Testis (tissue), 5 donors: Measurements from ENCODE around the gene GCNT4. TPM values are rescaled to one million over a fixed set of nuclear protein-coding genes. Genes with fewer than 3 reads are reported as not detected.
"Not testable (repeated sequence)": the region's sequence is repeated elsewhere in the genome, so short reads cannot be mapped to it uniquely, and the experiment has no call there.

Experiments
- DNase-seq: peaks from one replicate; pipeline ENCODE4 v3.0.0-alpha.2; 2019
- H3K27ac ChIP-seq, 2 donors: fragments of 200-600 bp; sonication (generic); one replicate each; pipeline ENCODE4 v1.5.1; 2019
- H3K27me3 ChIP-seq: fragments of 200-600 bp; sonication (generic); one replicate; pipeline ENCODE4 v1.5.1; 2019
- H3K36me3 ChIP-seq: fragments of 200-600 bp; sonication (generic); one replicate; pipeline ENCODE4 v1.5.1; 2017; ENCODE audit warnings: low read depth; ENCODE audit errors: missing control alignments
- H3K4me1 ChIP-seq: fragments of 200-600 bp; sonication (generic); one replicate; pipeline ENCODE4 v1.5.1; 2019
- H3K4me3 ChIP-seq, 2 donors: fragments of 200-600 bp; sonication (generic); one replicate each; pipeline ENCODE4 v1.5.1; 2017 to 2019
- H3K9me3 ChIP-seq: fragments of 200-600 bp; sonication (generic); one replicate; pipeline ENCODE4 v1.5.1; 2017
- POLR2A ChIP-seq: fragments of 450-650 bp; IDR thresholded peaks from one replicate; pipeline ENCODE4 v1.6.1; 2017; ENCODE audit warnings: antibody characterized with exemption, mild to moderate bottlenecking, moderate library complexity
- WGBS, 2 donors: methylation state at CpG; one replicate each; pipeline ENCODE4 v1.1.5; 2018; 5-methylcytosine and 5-hydroxymethylcytosine counted together
- intact Hi-C: fragments of 100-400 bp; cut with DNase I; formaldehyde crosslinking; loops from one replicate; pipeline ENCODE4 v1.15.1; 2023; ENCODE audit warnings: low total_unique reads
- long read RNA-seq, 2 donors: transcript quantifications; one replicate each; lab custom pipeline, GENCODE V29; 2026
- polyA plus RNA-seq: library from polyadenylated mRNA; stranded (reverse); fragments of 350-450 nt; fragmentation: Illumina TruSeq; extraction: RNeasy Lipid Tissue Mini Kit (QIAGEN cat#74804); gene quantifications from one replicate; pipeline ENCODE4 v1.2.3, GENCODE V29; 2014; ENCODE audit warnings: low read depth, low replicate concordance; ENCODE audit not compliant: insufficient read depth
- total RNA-seq, 2 donors: library from RNA; depleted of rRNA; stranded (reverse); fragments of >200 nt; gene quantifications; one replicate each; pipeline ENCODE4 v1.2.3, GENCODE V29; 2016
- TF ChIP-seq, protein P1 (sequence below), 3 experiments: fragments of 450-650 bp in 2 of 3; fragments of 200-600 bp in 1 of 3; sonication (generic) in 1 of 3; IDR thresholded peaks; one replicate each; pipeline ENCODE4 v1.5.1; 2016 to 2019; ENCODE audit warnings: antibody characterized with exemption in 3 of 3, mild to moderate bottlenecking in 2 of 3, moderate library complexity in 1 of 3

GCNT4 gene, protein sequence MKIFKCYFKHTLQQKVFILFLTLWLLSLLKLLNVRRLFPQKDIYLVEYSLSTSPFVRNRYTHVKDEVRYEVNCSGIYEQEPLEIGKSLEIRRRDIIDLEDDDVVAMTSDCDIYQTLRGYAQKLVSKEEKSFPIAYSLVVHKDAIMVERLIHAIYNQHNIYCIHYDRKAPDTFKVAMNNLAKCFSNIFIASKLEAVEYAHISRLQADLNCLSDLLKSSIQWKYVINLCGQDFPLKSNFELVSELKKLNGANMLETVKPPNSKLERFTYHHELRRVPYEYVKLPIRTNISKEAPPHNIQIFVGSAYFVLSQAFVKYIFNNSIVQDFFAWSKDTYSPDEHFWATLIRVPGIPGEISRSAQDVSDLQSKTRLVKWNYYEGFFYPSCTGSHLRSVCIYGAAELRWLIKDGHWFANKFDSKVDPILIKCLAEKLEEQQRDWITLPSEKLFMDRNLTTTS
- total RNA-seq: 1 to 10 TPM; 1.8 to 2.7 TPM
- 2.8 TPM for polyA plus RNA-seq
- long read RNA-seq, donor 1, full-length matches to known transcripts: 5 of 5 reads
- long read RNA-seq, donor 1, partial matches to known transcripts: 0 of 5 reads
- long read RNA-seq, donor 1, other reads (novel, unspliced or antisense): 0 of 5 reads
- long read RNA-seq, donor 2, full-length matches to known transcripts: 5 of 5 reads
- long read RNA-seq, donor 2, partial matches to known transcripts: 0 of 5 reads
- long read RNA-seq, donor 2, other reads (novel, unspliced or antisense): 0 of 5 reads

DNA sequence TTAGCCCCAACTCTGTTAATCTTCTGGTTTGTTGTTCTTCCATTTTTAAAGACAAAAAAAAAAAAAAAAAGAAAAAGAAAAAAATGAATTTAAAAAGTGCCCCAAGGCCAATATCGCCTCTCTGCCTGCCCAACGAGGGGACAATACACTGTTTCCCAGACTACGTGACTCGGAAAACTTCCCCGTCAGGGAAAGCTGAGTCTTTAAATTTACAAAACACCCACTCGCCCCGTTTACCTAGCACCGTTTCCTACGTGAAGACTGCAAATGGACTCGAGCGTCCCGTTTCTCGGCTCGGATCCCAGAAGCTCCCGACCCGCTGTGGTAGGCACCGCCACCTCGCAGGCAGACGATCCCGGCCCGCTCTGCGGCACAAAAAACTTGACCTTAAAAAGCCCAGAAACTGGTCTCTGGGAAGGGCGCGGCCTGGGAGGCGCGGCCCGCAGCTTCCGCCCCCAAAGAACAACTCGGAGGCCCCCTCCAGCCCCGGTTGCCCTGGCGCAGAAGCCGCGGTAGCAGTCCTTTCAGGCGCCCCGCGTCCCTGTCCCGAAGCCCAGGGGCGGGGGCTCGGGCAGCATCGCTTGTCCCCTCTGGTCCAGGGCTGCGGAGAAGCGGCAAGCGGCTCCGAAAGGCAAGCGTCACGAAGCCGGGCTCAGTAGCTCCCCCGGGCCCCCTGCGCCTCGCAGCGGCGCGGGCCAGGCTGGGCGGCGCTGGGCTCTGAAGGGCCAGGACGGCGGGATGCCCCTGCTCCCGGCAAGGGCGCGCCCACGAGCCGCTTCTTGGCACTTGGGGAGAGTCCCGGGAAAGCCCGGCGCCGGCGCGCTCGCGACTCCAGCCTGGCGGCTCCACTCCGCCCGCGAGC is at the start of gene GCNT4:
TSS of gene GCNT4 (minus strand) at position 367 of the 862 bp plus-strand sequence. CDS start 22,521 bp downstream, outside the sequence.
- Histone ChIP-seq H3K4me1 (peaks cover 31% of the 10 kb centered on the region), H3K36me3 (no peaks in the 10 kb centered on the region), H3K27ac (peak within 1 kb of the TSS; percentile 89 to 97), H3K4me3 (peak within 1 kb of the TSS; percentile 68 to 75), H3K9me3 (no peaks in the 10 kb centered on the region), H3K27me3 (no peaks in the 10 kb centered on the region)
- WGBS, 2 donors: 1% methylated on average over 12 to 73 of the region's 74 CpGs
- intact Hi-C loops: no loop called here
- TF ChIP-seq, protein P1, sequence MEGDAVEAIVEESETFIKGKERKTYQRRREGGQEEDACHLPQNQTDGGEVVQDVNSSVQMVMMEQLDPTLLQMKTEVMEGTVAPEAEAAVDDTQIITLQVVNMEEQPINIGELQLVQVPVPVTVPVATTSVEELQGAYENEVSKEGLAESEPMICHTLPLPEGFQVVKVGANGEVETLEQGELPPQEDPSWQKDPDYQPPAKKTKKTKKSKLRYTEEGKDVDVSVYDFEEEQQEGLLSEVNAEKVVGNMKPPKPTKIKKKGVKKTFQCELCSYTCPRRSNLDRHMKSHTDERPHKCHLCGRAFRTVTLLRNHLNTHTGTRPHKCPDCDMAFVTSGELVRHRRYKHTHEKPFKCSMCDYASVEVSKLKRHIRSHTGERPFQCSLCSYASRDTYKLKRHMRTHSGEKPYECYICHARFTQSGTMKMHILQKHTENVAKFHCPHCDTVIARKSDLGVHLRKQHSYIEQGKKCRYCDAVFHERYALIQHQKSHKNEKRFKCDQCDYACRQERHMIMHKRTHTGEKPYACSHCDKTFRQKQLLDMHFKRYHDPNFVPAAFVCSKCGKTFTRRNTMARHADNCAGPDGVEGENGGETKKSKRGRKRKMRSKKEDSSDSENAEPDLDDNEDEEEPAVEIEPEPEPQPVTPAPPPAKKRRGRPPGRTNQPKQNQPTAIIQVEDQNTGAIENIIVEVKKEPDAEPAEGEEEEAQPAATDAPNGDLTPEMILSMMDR (IDR thresholded peaks at IDR 0.05): no peak
- no peak for TF ChIP-seq POLR2A
- DNase-seq: peak; percentile 67

GRCh38 chr5:75095956-75096355 is 43.6 kb upstream of the GCNT4 start:
- H3K4me3 ChIP-seq, H3K4me1 ChIP-seq, H3K36me3 ChIP-seq, H3K9me3 ChIP-seq, H3K27ac ChIP-seq, intact Hi-C loops, DNase-seq, H3K27me3 ChIP-seq: not testable (repeated sequence)
- 69 to 81% methylated on average over 3 of the region's 3 CpGs for WGBS, 2 donors

GRCh38 chr5:75091597-75091996 is 39.2 kb upstream of the GCNT4 start:
- TF ChIP-seq, protein P1 (IDR thresholded peaks at IDR 0.05): no peak
- TF ChIP-seq POLR2A: no peak
- WGBS, 2 donors: 67 to 74% methylated on average over 3 of the region's 3 CpGs
- H3K9me3 ChIP-seq: no peaks in the 10 kb centered on the region
- no peak overlapping the region for H3K27ac ChIP-seq
- H3K4me1 ChIP-seq: no peaks in the 10 kb centered on the region
- intact Hi-C loops: no loop called here
- no peak overlapping the region for H3K4me3 ChIP-seq
- H3K36me3 ChIP-seq: no peaks in the 10 kb centered on the region
- no peaks in the 10 kb centered on the region for H3K27me3 ChIP-seq
- no peak for DNase-seq

DNA sequence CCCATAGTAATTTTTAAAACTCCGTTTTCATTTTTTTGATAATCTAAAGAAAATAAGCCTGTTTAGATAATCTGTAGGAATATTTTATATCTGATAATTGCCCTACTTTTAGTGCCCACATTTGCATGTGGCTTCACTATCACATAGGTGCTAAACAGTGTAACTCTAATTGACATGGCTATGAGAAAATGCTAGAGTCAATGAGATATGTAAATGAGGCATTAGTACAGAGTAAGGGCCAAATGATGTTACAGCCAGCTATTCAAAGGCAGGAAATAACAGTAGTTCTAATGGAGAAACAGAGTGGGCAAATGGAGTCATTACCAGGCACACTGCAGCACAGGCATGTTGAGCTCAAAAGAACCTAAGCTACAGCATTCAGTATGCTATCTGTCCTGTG is 37.3 kb upstream of the GCNT4 start:
- 72 to 77% methylated on average over 1 of the region's 1 CpG for WGBS, 2 donors
- no peak overlapping the region for H3K4me3 ChIP-seq
- H3K4me1 ChIP-seq: no peaks in the 10 kb centered on the region
- intact Hi-C loops: no loop called here
- DNase-seq: no peak
- H3K36me3 ChIP-seq: no peaks in the 10 kb centered on the region
- no peak for TF ChIP-seq POLR2A
- TF ChIP-seq, protein P1 (IDR thresholded peaks at IDR 0.05): no peak
- no peaks in the 10 kb centered on the region for H3K9me3 ChIP-seq
- no peak overlapping the region for H3K27ac ChIP-seq
- H3K27me3 ChIP-seq: no peaks in the 10 kb centered on the region

- WGBS, 2 donors: 85 to 91% methylated on average over 1 of the region's 1 CpG
- no peak for DNase-seq
- no peaks in the 10 kb centered on the region for H3K36me3 ChIP-seq
- intact Hi-C loops: no loop called here
- no peaks in the 10 kb centered on the region for H3K4me1 ChIP-seq
- no peaks in the 10 kb centered on the region for H3K9me3 ChIP-seq
- no peak overlapping the region for H3K4me3 ChIP-seq
- H3K27me3 ChIP-seq: no peaks in the 10 kb centered on the region
- TF ChIP-seq POLR2A: no peak
- TF ChIP-seq, protein P1 (IDR thresholded peaks at IDR 0.05): no peak
- no peak overlapping the region for H3K27ac ChIP-seq
These were observed 36.8 kb upstream of the GCNT4 start for GRCh38 chr5:75089137-75089536.
